IPS-20b (cell line): ENCODE data around the gene PML.

Experiments used
- H3K27ac ChIP-seq: one replicate; pipeline ENCODE4 v1.5.1; 2013; ENCODE audit warnings: low read length
- H3K27me3 ChIP-seq: 2 replicates; pipeline ENCODE4 v1.6.1; 2013; ENCODE audit warnings: mild to moderate bottlenecking, low read length, inconsistent platforms; ENCODE audit not compliant: insufficient read depth
- H3K36me3 ChIP-seq: 2 replicates; pipeline ENCODE4 v1.6.1; 2013; ENCODE audit warnings: low read depth, mild to moderate bottlenecking, inconsistent platforms, low read length, moderate library complexity; ENCODE audit not compliant: insufficient read depth
- H3K4me1 ChIP-seq: 2 replicates; pipeline ENCODE4 v1.6.1; 2013; ENCODE audit warnings: mild to moderate bottlenecking, control low read depth, inconsistent platforms, low read length, moderate library complexity; ENCODE audit not compliant: insufficient read depth
- H3K4me3 ChIP-seq: 2 replicates; pipeline ENCODE4 v1.5.1; 2013; ENCODE audit warnings: mild to moderate bottlenecking, low read length, inconsistent platforms
- H3K9ac ChIP-seq: 2 replicates; pipeline ENCODE4 v1.6.1; 2013; ENCODE audit warnings: low read depth, mild to moderate bottlenecking, inconsistent platforms, low read length, moderate library complexity
- H3K9me3 ChIP-seq: 2 replicates; pipeline ENCODE4 v1.6.1; 2013; ENCODE audit warnings: mild to moderate bottlenecking, low read depth, low read length, inconsistent platforms; ENCODE audit not compliant: insufficient read depth

PML gene

DNA sequence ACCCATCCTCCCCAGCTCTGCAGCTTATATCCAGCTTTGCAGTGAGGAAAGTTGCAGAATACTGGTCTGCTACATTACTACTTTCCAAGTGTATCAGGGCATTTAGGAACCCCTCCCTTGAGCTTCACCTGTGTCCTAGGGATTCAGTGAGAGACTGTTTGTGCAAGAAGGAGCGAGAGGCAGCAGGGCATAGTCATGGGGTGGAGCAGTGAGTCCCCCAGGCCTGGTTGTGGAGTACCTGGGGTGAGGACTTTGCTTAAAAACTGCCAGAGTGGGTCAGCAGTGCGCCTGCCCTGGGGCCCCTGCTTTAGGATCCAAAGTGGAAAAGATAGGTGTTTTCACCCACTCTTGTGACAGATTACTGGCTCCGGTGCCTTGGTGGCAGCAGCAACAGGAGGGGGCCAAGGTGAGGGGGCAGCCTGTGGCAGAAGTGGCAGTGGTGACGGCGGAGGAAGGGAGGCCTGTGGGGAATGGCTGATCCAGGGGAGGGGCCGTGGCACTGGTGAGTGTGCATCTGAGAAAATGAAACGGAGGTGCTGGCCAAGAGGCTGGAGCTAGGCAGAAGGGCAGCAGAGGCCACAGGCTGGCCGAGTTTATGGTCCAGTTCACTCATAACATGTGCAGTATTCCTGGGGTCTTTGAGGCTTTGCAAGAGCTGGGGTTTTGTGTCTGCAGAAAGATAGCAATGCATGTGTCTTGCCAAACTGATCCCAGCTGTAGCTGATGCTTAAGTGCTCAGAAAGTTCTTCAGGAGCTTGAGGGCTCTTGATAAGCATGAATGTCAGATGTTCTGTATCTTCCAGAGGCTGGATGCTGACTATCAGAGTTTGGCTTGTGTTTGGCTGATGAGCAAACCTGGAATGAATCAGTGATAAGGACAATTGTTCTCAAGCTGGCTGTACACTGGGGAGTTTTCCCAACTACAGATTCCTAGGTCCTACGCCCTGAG, 44.5 kb downstream of the PML start:
- Histone ChIP-seq H3K27me3 (no peaks in the 10 kb centered on the region), H3K27ac (no peak overlapping the region), H3K9ac (no peak overlapping the region), H3K4me1 (peaks cover 14% of the 10 kb centered on the region), H3K9me3 (no peaks in the 10 kb centered on the region), H3K36me3 (peaks cover under 1% of the 10 kb centered on the region; the same call in 1 of the 2 replicates), H3K4me3 (no peak overlapping the region)

DNA sequence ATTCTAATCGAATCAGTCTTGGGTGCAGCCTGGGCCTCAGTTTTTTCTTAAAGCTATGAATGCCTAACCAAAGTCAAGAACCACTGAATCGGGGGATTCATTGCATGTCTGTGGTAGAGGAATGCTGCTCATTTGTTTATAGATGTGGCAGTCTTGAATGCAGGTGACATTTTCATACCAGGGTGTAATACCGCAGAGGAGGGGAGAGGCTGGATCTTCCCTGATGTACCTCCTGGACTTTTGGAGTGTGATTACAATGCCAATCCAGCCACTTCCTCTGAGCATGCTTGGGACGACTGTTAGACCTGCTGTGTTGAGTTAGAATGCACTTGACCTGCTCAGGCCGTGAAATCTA, 45.1 kb downstream of the PML start:
- Histone ChIP-seq H3K27ac (no peak overlapping the region), H3K27me3 (no peaks in the 10 kb centered on the region), H3K4me3 (no peak overlapping the region), H3K9me3 (no peaks in the 10 kb centered on the region), H3K9ac (no peak overlapping the region), H3K4me1 (peaks cover 14% of the 10 kb centered on the region), H3K36me3 (no peaks in the 10 kb centered on the region; the same call in 1 of the 2 replicates)

DNA sequence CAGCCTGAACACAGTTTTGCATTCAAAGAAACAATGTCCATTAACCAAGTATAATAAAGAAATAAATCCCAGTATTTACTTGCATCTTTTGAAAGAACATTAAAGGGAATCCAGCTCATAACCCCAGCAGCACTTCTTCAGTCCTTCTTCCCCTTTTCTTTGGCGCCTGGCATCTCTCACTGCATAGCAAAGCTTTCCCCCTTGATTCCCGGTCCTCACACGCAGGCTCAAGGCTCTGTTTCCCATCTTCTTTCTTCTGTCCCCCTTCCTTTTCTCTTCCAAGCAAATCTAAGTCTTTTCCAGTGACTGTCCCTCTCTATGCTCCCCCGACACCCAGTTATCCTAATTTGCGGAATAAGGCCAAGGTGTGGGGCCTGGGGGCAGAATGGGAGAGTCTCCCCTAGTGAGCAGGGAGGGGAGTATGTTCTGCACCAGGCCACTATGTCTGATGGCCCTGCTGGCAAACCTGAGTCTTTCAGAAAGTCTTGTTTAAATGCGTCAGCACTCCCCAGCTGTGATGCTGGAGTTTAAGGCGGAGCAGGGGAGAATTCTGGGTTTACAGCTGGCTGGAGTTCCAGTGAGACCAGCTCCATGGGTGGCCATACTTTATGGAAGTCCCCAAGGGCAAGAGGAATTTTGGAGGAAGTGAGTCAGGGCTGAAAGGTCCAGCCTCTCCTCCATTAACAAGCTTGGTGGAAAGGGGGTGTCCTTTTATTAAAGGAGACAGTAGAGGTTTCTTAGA, 45.8 kb downstream of the PML start:
- no peak overlapping the region for H3K4me3 ChIP-seq
- H3K27ac ChIP-seq, result no peak overlapping the region
- no peaks in the 10 kb centered on the region for H3K9me3 ChIP-seq
- H3K4me1 ChIP-seq, result peaks cover 14% of the 10 kb centered on the region
- H3K9ac ChIP-seq, result no peak overlapping the region
- no peaks in the 10 kb centered on the region for H3K27me3 ChIP-seq
- no peaks in the 10 kb centered on the region for H3K36me3 ChIP-seq

DNA sequence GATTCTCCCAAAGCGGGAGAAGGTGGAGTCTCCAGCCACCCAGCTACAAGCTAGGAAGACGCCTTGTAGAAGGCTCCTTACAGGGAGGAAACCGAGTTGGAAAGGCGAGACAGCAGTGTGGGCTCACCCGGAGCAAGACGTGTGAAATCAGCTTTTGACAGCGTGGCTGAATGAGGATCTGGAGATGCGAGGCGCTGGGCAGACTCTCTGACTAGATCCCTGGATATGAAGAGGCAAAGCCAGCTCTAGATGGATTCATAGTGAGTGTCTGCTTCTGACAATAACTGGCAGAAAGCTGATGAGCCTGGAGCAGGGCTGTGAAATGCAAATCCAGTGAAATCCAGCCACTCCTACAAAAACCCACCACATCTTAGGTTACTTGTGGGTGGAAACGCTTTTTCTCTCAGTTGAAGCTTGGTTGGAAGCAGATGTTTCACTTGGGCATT, 46.8 kb downstream of the PML start:
- H3K9me3 ChIP-seq, result no peaks in the 10 kb centered on the region
- no peak overlapping the region for H3K4me3 ChIP-seq
- H3K27me3 ChIP-seq, result no peaks in the 10 kb centered on the region
- H3K36me3 ChIP-seq, result no peaks in the 10 kb centered on the region
- no peak overlapping the region for H3K27ac ChIP-seq
- peaks cover 14% of the 10 kb centered on the region for H3K4me1 ChIP-seq
- no peak overlapping the region for H3K9ac ChIP-seq

DNA sequence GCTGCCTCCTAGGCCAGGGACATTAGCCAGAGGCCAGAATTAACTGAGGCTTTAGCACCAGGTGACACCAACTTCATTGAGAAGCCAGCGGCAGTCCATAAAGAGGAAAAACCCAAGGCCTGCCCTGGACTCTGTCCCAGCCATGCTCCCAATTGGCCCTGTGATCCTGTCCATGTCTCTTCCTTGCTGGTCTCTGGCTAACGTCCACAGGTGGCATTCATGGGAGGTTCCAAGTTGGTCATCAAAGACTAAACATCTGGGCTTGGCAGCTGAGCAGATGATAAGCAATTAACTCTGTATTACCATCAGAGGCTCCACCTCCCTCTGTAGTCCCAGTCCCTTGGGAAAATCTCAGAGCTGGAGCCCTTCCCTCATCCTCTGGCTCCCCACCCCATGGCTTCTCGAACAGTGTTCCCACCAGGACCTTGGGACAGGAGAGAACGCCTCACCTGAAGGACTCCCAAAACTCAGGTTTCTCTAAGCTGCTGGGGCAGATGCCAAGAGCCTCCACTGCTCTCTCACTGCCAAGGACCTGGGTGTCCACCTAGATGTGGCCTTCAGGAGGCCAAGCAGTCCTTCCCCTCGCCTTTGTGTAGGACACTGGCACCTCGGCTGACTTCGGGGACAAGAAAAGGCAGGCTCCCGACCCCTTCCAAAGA, 47.4 kb downstream of the PML start:
- no peaks in the 10 kb centered on the region for H3K9me3 ChIP-seq
- no peaks in the 10 kb centered on the region for H3K36me3 ChIP-seq
- no peaks in the 10 kb centered on the region for H3K27me3 ChIP-seq
- H3K27ac ChIP-seq, result no peak overlapping the region
- H3K9ac ChIP-seq, result no peak overlapping the region
- H3K4me1 ChIP-seq, result peaks cover 14% of the 10 kb centered on the region
- H3K4me3 ChIP-seq, result no peak overlapping the region

DNA sequence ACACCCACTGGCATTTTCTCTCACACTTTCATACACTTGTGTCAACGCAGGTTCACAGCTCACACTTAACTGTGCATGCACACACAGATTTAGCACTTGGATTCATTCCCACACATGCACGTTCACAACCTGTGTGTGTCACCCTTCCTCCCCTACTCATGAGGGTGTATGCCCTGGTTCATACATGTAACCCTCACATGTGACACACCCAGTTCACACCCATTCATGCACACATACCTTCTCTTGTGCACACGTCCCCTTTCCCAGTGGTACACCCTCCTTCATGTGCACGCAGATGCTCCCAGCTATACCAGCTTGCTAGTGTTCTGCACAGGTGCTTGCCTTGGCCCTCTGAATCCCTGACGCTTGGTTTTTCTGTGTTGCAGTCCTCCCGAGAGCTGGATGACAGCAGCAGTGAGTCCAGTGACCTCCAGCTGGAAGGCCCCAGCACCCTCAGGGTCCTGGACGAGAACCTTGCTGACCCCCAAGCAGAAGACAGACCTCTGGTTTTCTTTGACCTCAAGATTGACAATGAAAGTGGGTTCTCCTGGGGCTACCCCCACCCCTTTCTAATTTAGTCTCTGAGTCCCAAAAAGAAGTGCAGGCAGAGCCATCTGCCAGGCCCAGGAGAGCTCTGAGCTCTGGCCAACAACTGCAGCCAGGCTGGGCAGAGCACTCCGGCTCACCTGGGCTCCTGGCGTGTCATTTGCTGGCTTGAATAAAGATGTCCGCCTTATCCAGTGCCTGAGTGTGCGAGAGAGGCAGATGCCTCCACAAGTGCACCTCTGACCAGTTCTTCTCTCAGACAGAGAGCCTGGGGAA, 48.3 kb downstream of the PML start:
- H3K36me3 ChIP-seq, result no peaks in the 10 kb centered on the region
- no peak overlapping the region for H3K9ac ChIP-seq
- H3K9me3 ChIP-seq, result no peaks in the 10 kb centered on the region
- peaks cover 10% of the 10 kb centered on the region; the same call in 1 of the 2 replicates for H3K4me1 ChIP-seq
- H3K27me3 ChIP-seq, result no peaks in the 10 kb centered on the region
- H3K4me3 ChIP-seq, result no peak overlapping the region
- no peak overlapping the region for H3K27ac ChIP-seq

DNA sequence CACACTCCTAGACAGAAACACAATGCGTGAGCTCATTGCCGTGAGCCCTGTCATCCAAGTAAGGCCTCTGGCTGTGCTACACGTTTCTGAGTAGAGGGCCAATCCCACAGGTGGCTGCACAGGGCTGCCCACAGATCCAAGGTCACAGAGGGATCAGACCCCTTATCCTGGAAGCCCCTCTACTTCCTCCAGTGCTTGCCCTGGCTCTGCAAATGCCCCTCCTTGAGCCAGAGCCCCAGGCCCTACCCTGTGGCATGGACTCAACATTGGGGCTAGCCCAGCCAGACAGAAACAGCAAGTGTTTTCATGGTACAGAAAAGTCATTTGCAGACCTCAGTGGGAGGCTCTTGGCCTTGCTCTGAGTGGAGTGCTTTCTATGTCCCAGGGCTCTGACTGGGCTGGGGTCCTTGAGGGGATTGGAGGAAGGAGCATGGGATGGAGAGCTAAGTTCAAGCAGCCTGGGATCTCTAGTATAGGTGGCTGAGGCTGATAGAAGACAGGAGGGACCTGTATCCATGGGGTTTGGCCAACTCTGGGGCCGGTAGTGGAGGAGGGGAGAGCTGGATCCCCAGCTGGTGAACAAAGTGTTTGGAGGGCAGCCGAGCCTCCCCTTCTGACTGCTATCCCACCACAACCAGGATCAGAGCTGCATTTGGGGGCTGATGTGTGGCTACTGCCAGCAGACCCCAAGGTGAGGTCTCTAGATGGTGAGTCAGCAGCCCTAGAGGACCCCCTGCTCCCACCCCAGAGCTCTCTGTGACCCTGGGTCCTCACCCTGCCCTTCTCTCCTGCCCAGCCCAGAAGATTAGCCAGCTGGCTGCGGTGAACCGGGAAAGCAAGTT, 49.1 kb downstream of the PML start:
- no peak overlapping the region for H3K4me3 ChIP-seq
- no peaks in the 10 kb centered on the region for H3K9me3 ChIP-seq
- no peaks in the 10 kb centered on the region for H3K27me3 ChIP-seq
- H3K36me3 ChIP-seq, result no peaks in the 10 kb centered on the region
- H3K4me1 ChIP-seq, result peaks cover 13% of the 10 kb centered on the region
- no peak overlapping the region for H3K9ac ChIP-seq
- H3K27ac ChIP-seq, result no peak overlapping the region

DNA sequence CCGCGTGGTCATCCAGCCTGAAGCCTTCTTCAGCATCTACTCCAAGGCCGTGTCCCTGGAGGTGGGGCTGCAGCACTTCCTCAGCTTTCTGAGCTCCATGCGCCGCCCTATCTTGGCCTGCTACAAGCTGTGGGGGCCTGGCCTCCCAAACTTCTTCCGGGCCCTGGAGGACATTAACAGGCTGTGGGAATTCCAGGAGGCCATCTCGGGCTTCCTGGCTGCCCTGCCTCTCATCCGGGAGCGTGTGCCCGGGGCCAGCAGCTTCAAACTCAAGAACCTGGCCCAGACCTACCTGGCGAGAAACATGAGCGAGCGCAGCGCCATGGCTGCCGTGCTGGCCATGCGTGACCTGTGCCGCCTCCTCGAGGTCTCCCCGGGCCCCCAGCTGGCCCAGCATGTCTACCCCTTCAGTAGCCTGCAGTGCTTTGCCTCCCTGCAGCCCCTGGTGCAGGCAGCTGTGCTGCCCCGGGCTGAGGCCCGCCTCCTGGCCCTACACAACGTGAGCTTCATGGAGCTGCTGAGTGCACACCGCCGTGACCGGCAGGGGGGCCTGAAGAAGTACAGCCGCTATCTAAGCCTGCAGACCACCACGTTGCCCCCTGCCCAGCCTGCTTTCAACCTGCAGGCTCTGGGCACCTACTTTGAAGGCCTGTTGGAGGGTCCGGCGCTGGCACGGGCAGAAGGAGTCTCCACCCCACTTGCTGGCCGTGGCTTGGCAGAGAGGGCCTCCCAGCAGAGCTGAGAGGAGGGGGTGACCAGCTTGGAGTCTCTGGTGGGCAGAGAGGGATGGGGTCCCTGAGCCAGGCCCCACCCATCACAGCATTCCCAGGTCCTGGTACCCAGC, 50.0 kb downstream of the PML start:
- H3K9me3 ChIP-seq, result no peaks in the 10 kb centered on the region
- H3K9ac ChIP-seq, result no peak overlapping the region
- peaks cover 11% of the 10 kb centered on the region for H3K4me1 ChIP-seq
- H3K4me3 ChIP-seq, result no peak overlapping the region
- no peak overlapping the region for H3K27ac ChIP-seq
- no peaks in the 10 kb centered on the region for H3K36me3 ChIP-seq
- no peaks in the 10 kb centered on the region for H3K27me3 ChIP-seq

DNA sequence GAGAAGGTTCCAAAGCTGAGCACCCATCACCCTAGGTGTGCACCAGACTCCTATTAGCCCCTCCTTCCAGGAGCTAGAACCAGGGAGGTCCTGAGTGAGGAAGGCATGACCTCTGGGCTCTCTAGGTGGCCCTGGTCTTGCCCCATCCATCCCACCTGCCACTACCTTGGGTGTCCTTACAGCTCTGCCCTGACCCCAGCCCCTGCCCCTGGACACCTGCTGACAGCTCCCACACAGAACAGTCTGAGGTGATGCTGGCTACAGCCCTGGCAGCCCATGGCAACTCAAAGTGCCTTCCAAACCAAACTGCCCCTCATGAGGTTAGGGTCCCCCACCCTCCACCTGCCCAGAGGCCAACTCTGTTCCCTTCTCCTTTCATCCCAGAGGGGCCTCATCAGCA, 50.7 kb downstream of the PML start:
- no peaks in the 10 kb centered on the region for H3K9me3 ChIP-seq
- no peak overlapping the region for H3K27ac ChIP-seq
- H3K4me3 ChIP-seq, result no peak overlapping the region
- H3K27me3 ChIP-seq, result no peaks in the 10 kb centered on the region
- H3K9ac ChIP-seq, result no peak overlapping the region
- no peaks in the 10 kb centered on the region for H3K36me3 ChIP-seq
- H3K4me1 ChIP-seq, result peaks cover 11% of the 10 kb centered on the region
